ENCODE results near the gene GRIK4. TPM values are rescaled to one million over a fixed set of nuclear protein-coding genes. Genes with fewer than 3 reads are reported as not detected.
"Not testable (repeated sequence)": the region's sequence is repeated elsewhere in the genome, so short reads cannot be mapped to it uniquely, and the experiment has no call there.

GRIK4 gene
- total RNA-seq, 1 experiment from 2014 or later: 0.14 TPM

DNA sequence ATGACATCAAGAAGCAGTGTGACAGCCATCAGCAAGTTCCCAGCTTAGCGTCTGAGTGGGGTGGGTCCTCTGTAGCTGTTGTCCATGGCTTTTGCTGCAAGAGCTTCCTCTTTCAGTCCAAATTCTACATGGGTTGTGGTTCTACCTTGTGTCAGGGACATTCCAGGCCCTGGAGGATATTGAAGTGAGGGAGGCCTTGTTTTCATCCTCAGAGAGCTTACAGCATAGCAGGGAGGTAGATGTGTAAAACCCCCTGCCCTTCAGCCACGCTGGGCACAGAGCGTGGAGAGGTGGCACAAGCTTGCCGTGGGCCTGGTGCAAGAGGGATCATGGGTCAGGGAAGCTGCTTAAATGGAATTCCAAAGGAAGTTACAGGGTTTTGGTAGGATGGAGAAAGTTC is 93.9 kb downstream of the GRIK4 start:
- no peak for DNase-seq (ENCODE audit: low spot score)

DNA sequence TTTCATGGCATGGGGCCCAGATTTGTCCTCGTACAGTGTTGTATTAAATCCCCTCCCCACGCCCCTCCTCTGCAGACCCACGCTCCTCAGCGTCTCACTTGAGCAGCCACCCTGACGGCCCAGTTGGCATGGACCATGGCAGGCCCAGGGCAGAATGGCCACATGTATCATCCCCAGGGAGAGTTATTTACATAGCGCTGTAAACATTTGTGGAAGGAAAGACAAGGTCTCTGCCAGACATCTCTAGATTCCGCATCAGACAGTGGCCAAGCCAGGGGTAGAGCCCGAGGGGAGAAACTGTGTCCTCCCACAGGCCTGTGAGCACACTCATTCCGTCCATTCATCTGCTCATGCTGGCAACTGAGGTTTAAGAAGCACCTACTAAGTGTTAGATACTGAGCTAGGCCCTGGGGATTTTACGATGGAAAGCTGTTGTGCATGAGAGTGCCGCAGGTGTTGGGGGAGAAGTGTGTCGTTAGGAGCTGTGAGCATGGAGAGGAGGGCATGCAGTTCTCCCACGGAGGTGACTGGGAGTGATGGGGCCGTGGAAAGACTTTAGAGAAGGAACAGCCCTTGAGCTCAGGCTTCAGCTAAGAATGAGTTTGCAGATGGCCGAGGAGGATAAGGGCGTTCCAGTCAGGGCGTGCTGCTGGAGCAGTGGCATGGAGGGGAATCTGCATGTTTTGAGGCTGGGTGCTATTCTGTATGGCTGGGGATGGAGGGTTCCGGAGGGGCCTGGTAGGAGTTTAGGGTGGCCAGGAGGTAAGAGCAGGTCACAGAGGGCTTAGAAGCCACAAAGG is 94.9 kb downstream of the GRIK4 start:
- DNase-seq (ENCODE audit: low spot score): no peak

DNA sequence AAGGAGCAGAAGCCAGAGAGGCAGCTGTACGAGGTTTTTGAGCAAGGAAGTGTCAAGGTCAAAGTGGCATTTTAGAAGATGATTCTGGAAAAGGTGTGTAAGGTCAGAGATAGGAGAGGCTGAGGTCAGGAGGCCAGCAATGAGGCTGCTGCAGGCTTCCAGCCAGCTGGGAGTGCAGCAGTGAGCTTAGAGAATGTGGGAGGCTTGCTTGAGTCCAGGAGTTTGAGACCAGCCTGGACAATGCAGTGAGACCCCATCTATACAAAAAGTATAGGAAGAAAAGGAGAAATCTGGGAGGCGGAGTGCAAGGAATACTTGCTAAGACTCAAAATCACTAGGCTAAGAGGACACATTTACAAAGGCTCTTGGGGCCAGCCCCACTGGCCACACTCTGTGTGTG is 96.5 kb downstream of the GRIK4 start:
- no peak for DNase-seq (ENCODE audit: low spot score)

DNA sequence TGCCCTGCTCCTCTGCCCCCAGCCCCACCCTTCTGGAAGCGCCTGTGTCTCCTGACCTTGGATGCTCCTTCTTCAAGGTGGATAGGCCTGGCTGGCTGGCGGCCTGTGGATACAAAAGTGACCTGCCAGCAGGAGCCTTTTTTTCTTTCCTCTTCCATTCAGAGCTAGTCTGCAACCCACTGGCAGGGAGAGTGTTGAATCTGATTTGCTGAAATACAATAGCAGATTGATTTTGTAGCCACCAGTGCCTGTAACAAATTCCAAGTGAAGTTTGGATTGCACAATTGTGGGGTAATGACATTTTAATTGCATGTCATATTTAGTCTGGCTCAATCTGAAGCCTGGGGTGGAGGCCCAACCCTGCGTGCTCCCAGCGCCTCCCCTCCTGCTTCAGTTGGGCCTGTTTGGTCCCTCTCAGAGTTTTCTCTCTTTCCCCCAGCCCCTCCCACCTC is 97.2 kb downstream of the GRIK4 start:
- no peak for DNase-seq (ENCODE audit: low spot score)

DNA sequence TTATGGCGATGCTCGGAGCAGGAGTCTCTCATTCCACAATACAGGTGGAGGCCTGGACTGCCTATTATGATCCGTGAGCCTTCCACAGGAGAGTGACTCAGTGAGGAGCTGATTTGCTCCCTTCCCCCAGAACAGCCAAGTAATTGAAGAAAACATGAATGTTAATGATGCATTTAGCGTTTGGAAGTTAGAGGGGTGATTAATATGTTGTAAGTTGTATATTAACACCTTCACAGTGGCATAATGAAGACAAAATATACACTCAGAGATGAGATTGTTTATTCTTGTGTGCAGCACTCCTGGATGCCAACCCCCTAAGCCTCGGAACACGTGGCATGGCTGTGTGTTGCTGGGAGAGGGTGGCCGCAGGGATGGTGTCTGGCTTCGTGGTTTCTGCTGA is 98.6 kb downstream of the GRIK4 start:
- DNase-seq (ENCODE audit: low spot score): no peak

DNA sequence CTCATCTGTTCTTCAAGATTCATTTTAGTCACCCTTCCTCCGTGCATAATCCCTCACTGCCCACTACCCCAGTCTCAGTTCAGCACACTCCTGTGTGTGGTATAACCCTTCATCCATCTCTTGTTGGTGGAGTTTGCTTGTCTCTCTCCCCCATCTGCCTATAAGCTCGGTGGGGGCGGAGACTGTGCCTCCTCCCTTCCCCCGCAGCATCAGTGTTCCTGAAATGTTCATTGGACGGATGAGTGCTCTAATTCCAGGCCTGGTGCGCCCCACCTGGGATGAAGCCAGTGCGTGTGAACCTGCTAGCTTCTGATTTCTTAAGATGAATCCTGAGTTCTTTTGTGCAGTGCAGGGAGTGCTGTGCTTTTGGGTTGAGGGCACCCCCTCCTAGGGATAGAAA is 100.0 kb downstream of the GRIK4 start:
- DNase-seq (ENCODE audit: low spot score): no peak

DNA sequence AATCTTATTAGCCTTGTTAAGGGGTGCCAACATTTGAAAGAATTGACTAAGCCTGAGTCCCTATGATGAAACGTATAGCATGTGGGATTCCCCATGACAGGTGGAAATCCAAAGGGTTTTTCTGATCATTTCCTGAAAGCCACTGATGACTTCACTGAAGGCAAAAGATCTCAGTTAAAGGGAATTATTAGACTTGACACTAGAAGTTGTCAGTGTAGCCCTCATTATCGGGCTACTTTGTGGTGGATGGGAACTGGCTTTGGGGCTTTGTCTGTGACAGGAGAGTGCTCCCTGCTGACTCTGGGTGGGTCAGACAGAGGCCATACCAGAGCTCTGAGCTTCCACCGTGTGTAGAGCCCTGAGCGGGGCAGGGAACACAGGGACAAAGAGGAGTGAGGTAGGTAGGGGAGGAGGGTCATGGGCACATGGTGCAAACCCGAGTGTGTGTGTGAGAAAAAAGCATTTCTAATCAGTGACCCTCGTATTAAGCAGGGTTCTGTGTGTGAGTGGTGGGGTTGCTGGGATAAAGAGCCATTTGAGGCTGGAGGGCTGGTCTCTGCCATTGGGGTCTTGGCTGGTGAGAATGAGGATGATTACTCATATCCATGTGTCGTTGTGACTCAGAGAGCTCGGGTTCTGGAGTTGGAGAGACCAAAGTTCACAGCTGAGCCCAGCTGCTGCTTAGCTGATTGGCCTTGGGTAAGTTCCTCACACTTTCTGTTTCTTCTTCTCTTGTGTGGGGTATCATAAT is 101.1 kb downstream of the GRIK4 start:
- DNase-seq (ENCODE audit: low spot score): peak; percentile 28

DNA sequence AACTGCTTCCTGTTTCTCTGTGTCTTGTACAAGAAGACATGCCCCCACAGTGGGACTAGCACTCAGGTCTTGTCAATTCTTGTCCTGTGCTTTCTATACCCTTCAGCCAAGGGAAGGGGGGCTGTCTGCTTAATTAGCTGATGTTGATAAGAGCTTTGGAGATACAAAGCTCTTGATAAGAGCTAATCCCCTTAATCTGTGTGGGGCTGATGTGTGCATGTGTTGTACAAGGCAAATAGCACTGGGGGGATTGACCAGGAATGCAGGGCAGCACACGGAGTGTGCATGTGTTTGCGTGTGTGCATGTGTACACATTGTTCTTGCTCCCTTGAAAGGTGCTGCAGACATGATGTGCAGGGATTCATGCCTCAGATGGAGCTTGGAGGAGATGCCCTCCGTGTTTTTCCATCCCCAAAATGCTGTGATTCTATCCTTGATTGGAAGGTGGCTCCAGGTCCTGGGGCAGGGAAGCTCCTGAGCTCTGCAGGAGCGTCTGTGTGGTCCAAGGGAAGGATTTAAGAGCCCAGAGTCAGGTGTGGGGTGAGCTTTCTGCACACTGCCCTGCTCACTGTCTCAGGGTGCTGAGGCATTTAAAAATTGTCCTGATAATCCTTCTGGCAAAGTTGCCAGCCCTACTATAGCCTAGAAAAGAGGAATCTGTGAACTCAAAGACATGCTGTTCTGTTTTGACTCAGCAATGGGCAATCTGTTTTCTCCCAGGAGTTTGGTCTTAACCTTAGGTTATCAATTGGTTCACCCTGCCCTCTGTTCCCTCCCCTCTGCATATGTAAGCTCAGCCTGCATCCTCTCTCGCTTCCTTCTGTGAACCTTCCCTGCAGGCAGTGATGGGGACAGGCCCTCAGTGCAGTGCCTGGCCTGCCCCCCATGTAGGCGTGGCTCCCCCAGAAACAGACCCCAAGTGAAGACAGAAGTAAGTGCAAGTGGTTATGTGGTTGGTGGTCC is 102.0 kb downstream of the GRIK4 start:
- DNase-seq (ENCODE audit: low spot score): no peak

DNA sequence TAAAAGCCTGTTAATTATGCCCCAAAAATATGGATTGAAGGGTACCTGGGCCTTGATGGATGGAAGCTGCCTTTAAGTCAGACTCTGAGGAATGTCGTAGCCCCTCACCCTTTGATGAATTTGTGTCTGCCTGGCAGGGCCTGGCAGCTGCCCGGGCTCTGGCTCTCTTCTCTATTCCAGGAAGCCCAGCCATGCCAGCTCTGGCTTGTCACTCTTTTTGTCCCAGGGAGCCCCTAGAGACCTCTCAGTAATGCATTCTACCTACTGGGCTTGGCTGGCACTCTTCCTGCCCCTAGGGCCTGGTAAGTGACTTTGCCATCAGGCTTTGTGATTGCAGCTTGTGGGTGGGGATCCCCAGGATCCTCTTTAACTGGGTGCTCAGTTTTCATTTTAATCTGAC is 103.8 kb downstream of the GRIK4 start:
- no peak for DNase-seq (ENCODE audit: low spot score)

DNA sequence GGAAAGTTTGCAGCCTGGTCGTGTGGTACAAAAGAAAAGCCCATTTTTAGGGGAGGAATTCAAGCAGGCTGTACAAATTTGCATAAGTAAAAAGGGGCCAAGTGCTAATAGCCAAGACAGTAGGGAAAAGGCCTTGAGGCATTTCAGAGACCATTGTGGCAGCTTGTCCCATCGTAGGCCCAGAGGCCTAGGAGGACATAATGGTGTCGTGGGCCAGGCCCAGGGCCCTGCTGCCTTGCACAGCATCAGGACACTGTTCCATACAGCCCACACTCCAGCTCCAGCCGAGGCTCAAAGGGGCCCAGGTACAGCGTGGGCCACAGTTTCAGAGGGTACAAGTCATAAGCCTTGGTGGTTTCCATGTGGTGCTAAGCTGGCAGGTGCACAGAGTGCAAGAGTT is 106.9 kb downstream of the GRIK4 start:
- no peak for DNase-seq (ENCODE audit: low spot score)

DNA sequence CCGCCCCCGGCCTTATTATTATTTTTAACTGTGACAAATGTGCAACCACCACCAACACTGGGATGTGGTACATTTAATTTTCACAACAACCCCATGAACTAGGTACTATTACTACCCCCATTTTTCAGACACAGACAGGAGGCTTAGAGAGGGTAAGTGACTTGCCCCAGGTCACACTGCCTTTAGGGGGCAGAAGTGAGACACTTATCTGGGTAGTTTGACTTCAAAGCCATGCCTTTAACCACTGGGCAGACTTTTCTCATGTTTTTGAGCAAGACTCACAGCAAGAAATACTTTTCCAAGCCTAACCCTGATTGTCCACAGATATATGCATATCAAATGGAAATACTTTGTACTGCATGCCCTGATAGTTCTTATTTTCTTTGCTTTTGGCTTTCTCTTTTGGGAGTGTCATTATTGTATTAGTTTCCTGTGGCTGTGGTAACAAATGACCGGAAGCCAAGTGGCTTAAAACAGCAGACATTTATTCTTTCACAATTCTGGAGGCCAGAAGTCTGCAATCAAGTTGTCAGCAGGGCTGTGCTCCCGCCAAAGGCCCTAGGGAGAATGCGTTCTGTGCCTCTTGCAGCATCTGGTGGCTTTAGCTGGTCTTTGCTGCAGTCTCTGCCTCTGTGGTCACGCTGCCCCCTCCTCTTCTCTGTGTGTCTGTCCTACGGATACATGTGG is 110.8 kb downstream of the GRIK4 start:
- DNase-seq (ENCODE audit: low spot score): peak; percentile 36

DNA sequence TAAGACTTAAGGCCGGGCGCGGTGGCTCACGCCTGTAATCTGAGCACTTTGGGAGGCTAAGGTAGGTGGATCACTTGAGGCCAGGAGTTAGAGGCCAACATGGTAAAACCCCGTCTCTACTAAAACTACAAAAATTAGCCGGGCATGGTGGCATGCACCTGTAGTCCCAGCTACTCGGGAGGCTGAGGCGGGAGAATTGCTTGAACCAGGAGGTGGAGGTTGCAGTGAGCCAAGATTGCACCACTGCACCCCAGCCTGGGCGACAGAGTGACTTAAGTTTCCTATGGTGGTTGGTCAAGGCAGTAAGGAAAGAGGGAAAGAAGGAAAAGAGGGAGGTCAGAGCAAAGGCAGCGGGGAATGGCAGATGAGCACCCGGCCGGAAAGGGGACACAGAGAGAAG is 113.4 kb downstream of the GRIK4 start:
- DNase-seq (ENCODE audit: low spot score): not testable (repeated sequence)

DNA sequence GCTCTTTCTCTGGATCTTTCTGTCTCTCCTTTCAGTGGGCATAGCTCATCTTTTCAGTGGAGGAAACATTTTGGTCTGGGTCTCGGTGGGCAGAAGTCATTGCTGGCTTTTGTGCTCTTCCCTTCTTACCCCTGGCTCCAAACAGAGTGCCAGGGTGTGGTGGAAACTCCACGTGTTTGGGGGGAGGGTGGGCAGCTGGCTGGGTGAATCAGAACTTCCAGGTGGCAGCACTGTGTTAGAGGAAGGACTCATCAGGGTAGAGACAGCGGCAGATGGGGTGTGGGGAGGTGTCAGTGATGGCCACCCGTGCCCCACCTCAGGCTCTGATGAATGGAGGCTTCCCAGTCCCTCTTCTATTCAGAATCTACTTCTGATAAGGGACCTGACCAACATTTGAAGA is 114.0 kb downstream of the GRIK4 start:
- DNase-seq (ENCODE audit: low spot score): no peak

DNA sequence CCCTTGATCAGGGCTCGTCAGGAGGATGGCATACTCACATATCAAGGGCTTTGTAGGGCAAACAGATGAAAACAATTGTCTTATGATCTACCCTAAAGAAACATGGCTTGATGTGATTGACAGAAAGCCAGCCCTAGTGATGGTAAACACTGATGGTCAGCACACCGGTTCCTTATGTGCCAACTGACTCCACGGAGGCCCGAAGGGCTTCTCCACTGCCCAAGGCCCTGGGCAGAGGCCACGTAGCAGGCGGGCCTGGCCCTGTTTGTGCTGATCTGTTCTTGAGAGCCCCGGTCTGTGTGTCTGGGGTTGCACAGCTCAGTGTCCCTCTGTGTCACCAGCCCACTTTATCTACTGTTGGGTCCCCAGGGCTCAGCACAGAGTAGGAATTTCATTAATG is 115.2 kb downstream of the GRIK4 start:
- DNase-seq (ENCODE audit: low spot score): no peak

DNA sequence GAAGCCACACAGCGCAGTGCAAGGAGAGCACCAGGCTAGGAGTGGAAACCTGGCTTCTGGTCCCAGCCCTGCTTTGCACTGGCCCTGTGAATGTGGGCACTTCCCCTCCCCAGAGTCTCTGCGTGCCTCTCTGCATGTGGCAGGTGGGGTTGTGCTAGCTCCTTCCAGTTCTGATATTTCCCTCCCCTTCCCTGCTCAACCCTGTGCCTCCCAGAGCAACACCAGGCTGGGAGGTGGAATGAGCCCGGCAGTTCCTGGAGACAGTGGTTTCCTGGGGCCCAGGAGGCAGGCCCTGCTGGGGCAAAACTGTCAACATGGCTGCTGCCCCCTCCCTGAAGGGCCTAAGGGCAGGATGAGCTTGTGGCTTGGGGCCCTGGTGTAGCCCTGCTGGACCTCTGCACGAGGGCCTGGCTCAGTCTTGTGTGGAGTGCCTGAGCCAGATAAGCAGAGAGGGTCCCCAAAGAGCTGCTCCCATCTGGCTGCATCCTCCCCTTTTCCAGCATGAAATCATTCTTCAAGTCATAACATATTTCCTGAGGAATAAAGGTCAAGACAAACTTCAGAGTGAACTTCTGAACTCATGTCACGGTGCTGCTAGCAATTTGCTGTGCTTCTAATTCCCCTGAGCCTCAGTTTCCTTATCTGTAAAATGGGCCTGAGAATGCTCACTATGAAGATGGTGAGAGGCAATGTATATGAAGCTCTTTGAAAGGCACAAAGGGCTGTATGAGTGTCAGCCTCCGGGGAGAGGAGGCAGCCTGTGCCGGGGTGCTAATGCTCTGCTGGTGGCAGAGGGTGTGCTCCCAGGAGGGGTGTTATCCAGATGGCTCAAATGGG is 116.0 kb downstream of the GRIK4 start:
- DNase-seq (ENCODE audit: low spot score): no peak

DNA sequence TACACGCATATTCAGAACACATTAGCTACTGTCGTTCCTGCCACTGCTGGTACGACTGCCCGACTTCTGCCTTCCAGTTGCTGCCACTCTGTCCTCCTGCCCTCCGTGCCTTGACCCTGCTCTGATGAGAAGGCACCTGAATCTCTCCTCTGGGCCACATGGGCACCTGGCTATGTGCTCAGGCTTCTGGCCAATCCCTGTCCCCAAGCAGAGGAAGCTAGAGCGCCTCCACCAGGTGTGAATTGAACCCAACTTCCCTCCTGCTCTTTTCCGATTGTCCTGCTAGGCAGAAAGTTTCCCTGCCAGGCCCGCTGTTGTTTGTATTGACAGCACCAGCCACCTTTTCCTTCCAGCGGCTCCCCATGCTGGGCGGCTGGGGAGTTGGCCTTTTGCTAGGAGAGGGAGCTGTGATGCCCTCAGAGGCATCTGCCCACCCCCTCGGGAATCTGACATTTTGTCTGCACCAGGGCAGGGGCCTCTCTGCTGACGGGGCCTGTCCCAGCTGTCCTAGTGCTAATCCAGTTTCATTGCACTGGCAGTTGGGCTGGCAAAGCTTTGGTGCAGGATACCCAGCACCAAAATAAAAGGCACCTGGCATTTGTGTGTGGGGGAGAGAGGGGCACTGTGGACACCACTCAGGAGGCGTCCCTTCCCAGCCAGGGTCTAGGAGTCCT is 118.0 kb downstream of the GRIK4 start:
- DNase-seq (ENCODE audit: low spot score): no peak

DNA sequence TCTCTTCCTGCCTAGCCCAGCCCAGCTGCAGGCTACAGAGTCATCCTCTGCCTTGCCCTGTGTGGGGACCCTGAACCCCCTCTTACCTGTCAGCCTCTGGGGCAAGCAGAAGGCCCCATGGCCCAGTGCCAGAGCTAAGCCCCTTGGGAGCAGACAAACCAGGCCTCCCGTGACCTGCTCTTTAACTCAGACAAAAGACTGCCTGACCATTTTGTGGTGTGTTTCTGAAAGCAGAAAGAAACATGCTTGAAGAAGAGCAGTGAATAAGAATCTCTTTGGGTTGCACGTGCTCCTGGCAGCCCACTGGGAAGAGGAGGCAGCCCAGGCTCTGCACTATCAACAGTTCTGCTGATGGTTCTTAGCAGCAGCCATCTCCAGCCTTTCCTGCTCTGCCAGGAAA is 118.6 kb downstream of the GRIK4 start:
- no peak for DNase-seq (ENCODE audit: low spot score)

DNA sequence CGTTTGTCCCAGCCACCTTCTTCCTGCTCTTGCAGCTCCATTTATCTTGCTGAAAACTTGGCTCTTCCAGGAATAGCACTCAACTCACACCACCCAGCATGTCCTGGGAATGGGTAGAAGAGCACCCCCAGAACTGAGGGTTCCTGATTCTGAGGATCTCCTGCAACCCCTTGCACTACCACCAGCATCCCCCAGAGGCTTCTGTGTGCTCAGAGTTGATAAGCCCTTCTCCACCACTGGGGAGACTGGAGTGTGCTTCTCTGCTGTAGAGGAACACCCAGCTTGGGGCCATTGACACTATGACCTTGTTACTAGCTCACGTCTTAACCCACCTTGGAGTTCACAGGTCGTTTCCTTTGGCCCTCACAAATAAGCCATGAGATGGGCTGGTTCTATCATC is 121.0 kb downstream of the GRIK4 start:
- no peak for DNase-seq (ENCODE audit: low spot score)

DNA sequence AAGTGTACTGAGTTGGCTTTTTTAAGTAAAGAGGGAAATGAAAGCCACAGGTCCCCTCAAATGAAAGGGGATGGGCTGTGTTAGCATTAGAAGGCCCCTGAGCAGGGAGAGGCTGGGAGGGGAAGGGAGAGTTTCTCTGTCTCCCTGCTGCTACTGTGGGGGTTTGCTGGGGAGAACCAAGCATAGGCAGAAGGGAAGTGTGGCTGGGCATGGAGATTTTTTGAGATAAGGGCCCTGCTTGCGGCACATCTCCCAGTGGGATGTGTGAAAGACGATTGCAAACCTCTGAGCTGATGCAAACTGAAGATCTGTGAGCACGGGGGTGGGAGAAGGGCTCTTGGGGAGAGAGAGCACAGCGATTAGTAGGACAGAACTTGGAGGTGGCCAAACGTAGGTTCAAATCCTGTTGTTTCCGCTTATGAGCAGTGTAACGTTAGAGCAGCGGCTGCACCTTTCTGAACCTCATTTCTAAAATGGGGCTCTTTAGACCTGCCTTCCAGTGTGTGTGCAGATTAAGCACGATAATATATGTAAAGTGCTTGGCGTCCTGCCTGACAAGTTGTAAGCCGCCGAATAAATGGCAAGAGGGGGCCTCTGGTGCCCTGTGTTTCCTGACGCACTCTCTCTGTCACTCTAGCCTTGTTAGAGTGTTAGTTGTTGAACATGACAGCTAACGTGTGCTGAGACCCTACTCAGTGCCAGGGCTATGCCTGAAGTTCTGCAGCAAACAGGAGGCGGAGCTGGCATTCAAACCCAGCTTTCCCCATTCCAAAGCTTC is 122.3 kb downstream of the GRIK4 start:
- no peak for DNase-seq (ENCODE audit: low spot score)
